BLaER1 treated with 17β-estradiol and CSF1 and Interleukin-3, amounts not matched to agents 10 nM and 100 nM (cell line): ENCODE results near the gene ZNF24.

Experiments
- H3K27ac ChIP-seq, 11 experiments: shearing (Covaris generic); formaldehyde crosslinking; 2 replicates each; pipeline ENCODE4 v1.8.1; 2022
- H3K27me3 ChIP-seq, 11 experiments: shearing (Covaris generic); formaldehyde crosslinking; 2 replicates each; pipeline ENCODE4 v1.8.1; 2022
- H3K36me3 ChIP-seq, 11 experiments: shearing (Covaris generic); formaldehyde crosslinking; 2 replicates each; pipeline ENCODE4 v1.8.1; 2022
- H3K4me1 ChIP-seq, 10 experiments: shearing (Covaris generic); formaldehyde crosslinking; 2 replicates each; pipeline ENCODE4 v1.8.1; 2022
- H3K4me2 ChIP-seq, 11 experiments: shearing (Covaris generic); formaldehyde crosslinking; 2 replicates each; pipeline ENCODE4 v1.8.1; 2022
- H3K4me3 ChIP-seq, 10 experiments: shearing (Covaris generic); formaldehyde crosslinking; 2 replicates each; pipeline ENCODE4 v1.8.1; 2022
- H3K9ac ChIP-seq, 11 experiments: shearing (Covaris generic); formaldehyde crosslinking; 2 replicates each; pipeline ENCODE4 v1.8.1; 2022
- H3K9me3 ChIP-seq, 11 experiments: shearing (Covaris generic); formaldehyde crosslinking; replicated peaks in 1 of 11; 2 replicates each; pipeline ENCODE4 v1.8.1; 2022
- H4K20me1 ChIP-seq, 11 experiments: shearing (Covaris generic); formaldehyde crosslinking; 2 replicates each; pipeline ENCODE4 v1.8.1; 2022
- Cebpa-rat ChIP-seq, 11 experiments: shearing (Covaris generic); IDR thresholded peaks; 2 replicates each; pipeline ENCODE4 v1.8.1; 2022

ZNF24 gene

GRCh38 chr18:35343936-35344735, at the start of gene ZNF24:
TSS of gene ZNF24 (minus strand) at chr18:35344420. CDS start at chr18:35340650, 3,770 bp downstream.
- Histone ChIP-seq H3K9ac (peak within 1 kb of the TSS; percentile 97 to 100 (median 99)), H3K27me3 (no peaks in the 10 kb centered on the region), H3K27ac (peak within 1 kb of the TSS; percentile 98 to 100 (median 100)), H3K36me3 (peaks cover 29 to 38% (median 36%) of the 10 kb centered on the region in 11 experiments), H3K4me1 (peaks cover 33 to 66% (median 40%) of the 10 kb centered on the region in 10 experiments), H4K20me1 (peaks cover 46 to 48% (median 47%) of the 10 kb centered on the region in 11 experiments), H3K9me3 (no peaks in the 10 kb centered on the region), H3K4me3 (peak within 1 kb of the TSS; percentile 86 to 95 (median 90)), H3K4me2 (peak within 1 kb of the TSS; percentile 86 to 95 (median 91))
- TF ChIP-seq Cebpa-rat (IDR thresholded peaks at IDR 0.05) = no peak

- no peak for TF ChIP-seq Cebpa-rat (IDR thresholded peaks at IDR 0.05)
- Histone ChIP-seq H3K27me3 (no peaks in the 10 kb centered on the region), H3K4me3 (no peak overlapping the region), H3K36me3 (no peaks in the 10 kb centered on the region), H4K20me1 (no peaks in the 10 kb centered on the region), H3K4me1 (peaks cover 0 to 5% (median 0%) of the 10 kb centered on the region in 10 experiments; a peak in 1 of 20 replicates), H3K9ac (no peak overlapping the region), H3K27ac (no peak overlapping the region), H3K9me3 (no peaks in the 10 kb centered on the region), H3K4me2 (no peak overlapping the region)
Measured at GRCh38 chr18:35393716-35394115, 49.5 kb upstream of the ZNF24 start.

GRCh38 chr18:35392375-35392774, 48.2 kb upstream of the ZNF24 start:
- Histone ChIP-seq H3K9me3 (no peaks in the 10 kb centered on the region), H3K9ac (no peak overlapping the region), H4K20me1 (no peaks in the 10 kb centered on the region), H3K4me2 (no peak overlapping the region), H3K4me3 (no peak overlapping the region), H3K27me3 (no peaks in the 10 kb centered on the region), H3K36me3 (no peaks in the 10 kb centered on the region), H3K27ac (no peak overlapping the region), H3K4me1 (peaks cover 0 to 5% (median 0%) of the 10 kb centered on the region in 10 experiments; a peak in 1 of 20 replicates)
- TF ChIP-seq Cebpa-rat (IDR thresholded peaks at IDR 0.05) = no peak

DNA sequence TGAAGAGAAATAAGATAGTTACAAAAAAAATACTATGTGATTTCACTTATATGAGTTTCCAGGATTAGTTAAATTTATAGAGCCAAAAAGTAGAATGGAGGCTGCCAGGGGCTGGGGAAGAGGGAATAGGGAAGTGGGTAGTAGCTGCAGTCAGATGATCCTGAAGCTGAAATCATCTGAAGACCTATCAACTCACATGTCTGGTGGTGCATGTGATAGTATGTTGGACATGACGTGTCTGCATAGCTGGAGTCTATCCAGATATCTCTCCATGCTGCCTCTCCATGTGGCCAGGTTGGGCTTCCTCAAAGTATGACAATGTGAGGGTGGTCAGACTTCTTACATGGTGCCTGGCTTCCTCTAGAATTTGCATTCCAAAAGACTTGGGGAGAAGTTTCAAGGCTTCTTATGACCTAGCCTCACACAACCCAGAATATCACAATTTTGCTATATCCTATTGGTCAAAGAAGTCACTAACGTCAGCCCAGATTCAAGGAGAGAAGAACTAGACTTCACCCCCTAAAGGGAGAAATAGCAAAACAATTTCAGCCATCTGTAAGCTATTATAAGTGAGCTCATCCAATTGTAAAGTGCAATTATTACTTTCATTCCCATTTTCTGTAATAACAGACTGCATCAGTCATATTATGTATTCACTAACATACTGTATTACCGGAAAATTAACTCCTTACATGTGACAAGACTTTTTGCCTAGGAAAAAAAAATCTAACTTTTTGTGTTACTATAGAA, 46.9 kb upstream of the ZNF24 start:
- Histone ChIP-seq H3K4me3 (no peak overlapping the region), H3K9ac (no peak overlapping the region), H4K20me1 (no peaks in the 10 kb centered on the region), H3K27me3 (no peaks in the 10 kb centered on the region), H3K36me3 (no peaks in the 10 kb centered on the region), H3K4me1 (peaks cover 0 to 5% (median 0%) of the 10 kb centered on the region in 10 experiments; a peak in 1 of 20 replicates), H3K27ac (no peak overlapping the region), H3K9me3 (no peaks in the 10 kb centered on the region), H3K4me2 (no peak overlapping the region; a peak in 1 of 22 replicates)
- TF ChIP-seq Cebpa-rat (IDR thresholded peaks at IDR 0.05) = no peak

- Histone ChIP-seq H3K4me3 (no peak overlapping the region), H3K36me3 (no peaks in the 10 kb centered on the region), H3K4me1 (peaks cover 0 to 5% (median 0%) of the 10 kb centered on the region in 10 experiments; a peak in 1 of 20 replicates), H3K27ac (no peak overlapping the region), H3K9ac (no peak overlapping the region), H3K9me3 (no peaks in the 10 kb centered on the region), H4K20me1 (no peaks in the 10 kb centered on the region), H3K4me2 (no peak overlapping the region; a peak in 1 of 22 replicates), H3K27me3 (no peaks in the 10 kb centered on the region)
- no peak for TF ChIP-seq Cebpa-rat (IDR thresholded peaks at IDR 0.05)
Measured at GRCh38 chr18:35389095-35389618, 44.9 kb upstream of the ZNF24 start.

GRCh38 chr18:35387152-35387571, 42.9 kb upstream of the ZNF24 start:
- H3K4me2 ChIP-seq = no peak overlapping the region
- H3K4me1 ChIP-seq = peaks cover 0 to 5% (median 0%) of the 10 kb centered on the region in 10 experiments; a peak in 1 of 20 replicates
- H3K9ac ChIP-seq = no peak overlapping the region
- H4K20me1 ChIP-seq = no peaks in the 10 kb centered on the region
- peaks cover 0 to 4% (median 0%) of the 10 kb centered on the region in 11 experiments; a peak in 4 of 22 replicates for H3K9me3 ChIP-seq
- H3K4me3 ChIP-seq = no peak overlapping the region
- no peaks in the 10 kb centered on the region for H3K27me3 ChIP-seq
- no peak for TF ChIP-seq Cebpa-rat (IDR thresholded peaks at IDR 0.05)
- H3K36me3 ChIP-seq = no peaks in the 10 kb centered on the region
- H3K27ac ChIP-seq = no peak overlapping the region

DNA sequence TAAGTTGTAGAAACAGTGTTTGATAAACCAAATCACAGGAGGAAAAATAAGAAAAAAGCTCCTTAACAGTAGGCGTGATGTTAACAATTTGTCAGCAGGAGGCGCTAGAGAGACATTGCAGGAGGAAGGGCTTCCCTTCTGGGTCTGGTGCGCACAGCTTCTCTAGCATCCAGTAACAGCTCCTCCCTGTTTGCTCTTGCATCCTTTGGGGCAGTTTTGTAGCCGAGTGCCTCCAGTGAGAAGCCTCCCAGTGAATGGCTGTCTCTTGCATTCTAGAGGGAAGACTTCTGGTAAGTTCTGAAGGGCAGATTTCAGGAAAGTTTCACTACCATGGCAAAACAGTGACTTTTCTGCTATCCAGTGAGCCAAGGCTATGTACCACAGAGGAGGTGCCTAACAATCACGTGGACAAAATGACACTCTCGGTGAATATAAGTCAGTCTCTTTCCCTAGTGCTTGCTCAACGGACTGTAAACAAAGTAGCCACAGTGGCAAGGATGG, 42.4 kb upstream of the ZNF24 start:
- Histone ChIP-seq H3K36me3 (no peaks in the 10 kb centered on the region), H3K9me3 (peaks cover 0 to 9% (median 0%) of the 10 kb centered on the region in 11 experiments; a peak in 5 of 22 replicates), H4K20me1 (no peaks in the 10 kb centered on the region), H3K4me1 (peaks cover 0 to 5% (median 0%) of the 10 kb centered on the region in 10 experiments; a peak in 1 of 20 replicates), H3K9ac (no peak overlapping the region), H3K4me2 (no peak overlapping the region), H3K27me3 (no peaks in the 10 kb centered on the region), H3K4me3 (no peak overlapping the region), H3K27ac (no peak overlapping the region)
- TF ChIP-seq Cebpa-rat (IDR thresholded peaks at IDR 0.05) = no peak

DNA sequence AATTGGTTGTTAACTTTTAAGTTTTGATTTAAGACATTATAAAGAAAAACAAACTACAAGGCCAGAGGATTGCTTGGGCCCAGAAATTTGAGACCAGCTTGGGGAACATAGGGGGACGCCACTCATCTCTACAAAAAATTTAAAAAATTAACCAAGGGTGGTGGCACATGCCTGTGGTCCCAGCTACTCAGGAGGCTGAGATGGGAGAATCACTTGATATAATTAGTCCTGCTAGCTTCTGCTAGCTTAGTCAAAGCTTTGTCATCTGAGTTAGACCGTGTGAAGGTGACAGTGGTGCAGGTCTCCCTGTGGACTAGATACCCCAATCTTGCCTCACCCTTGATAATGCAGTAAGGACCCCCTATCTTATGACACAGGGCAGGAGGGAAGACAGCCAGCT, 38.9 kb upstream of the ZNF24 start:
- Histone ChIP-seq H3K4me3 (no peak overlapping the region), H3K27me3 (no peaks in the 10 kb centered on the region), H3K4me2 (no peak overlapping the region), H3K9ac (no peak overlapping the region), H3K9me3 (peaks cover 0 to 12% (median 0%) of the 10 kb centered on the region in 11 experiments; a peak in 5 of 22 replicates), H4K20me1 (no peaks in the 10 kb centered on the region), H3K4me1 (peaks cover 0 to 5% (median 0%) of the 10 kb centered on the region in 10 experiments; a peak in 1 of 20 replicates), H3K36me3 (no peaks in the 10 kb centered on the region), H3K27ac (no peak overlapping the region)
- TF ChIP-seq Cebpa-rat (IDR thresholded peaks at IDR 0.05) = no peak

DNA sequence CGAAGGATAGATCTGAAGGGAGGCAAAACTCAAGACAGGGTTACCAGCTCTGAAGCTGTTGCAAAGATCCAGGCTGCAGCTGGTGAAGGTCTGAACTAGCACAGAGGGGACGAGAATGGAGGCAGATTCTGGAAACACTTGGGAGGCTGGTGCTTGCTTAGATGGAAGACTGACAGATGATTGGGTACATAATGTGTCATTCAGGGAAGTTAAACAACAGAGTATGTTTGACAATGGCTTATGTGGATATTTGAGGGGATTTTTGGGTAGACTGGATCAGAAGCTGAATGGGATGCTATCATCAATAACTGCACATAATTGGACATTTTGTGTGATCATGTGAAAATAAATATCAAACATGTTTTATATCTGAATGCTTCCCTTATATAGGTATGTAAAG, 35.2 kb upstream of the ZNF24 start:
- no peaks in the 10 kb centered on the region for H4K20me1 ChIP-seq
- peaks cover 0 to 14% (median 10%) of the 10 kb centered on the region in 11 experiments; a peak in 17 of 22 replicates for H3K27me3 ChIP-seq
- no peak for TF ChIP-seq Cebpa-rat (IDR thresholded peaks at IDR 0.05)

More for the DNA sequence above, 35.2 kb upstream of the ZNF24 start:
- Histone ChIP-seq H3K4me1 (peaks cover 0 to 26% (median 16%) of the 10 kb centered on the region in 10 experiments; a peak in 15 of 20 replicates), H3K4me3 (no peak overlapping the region), H3K9ac (no peak overlapping the region), H3K4me2 (no peak overlapping the region), H3K27ac (no peak overlapping the region), H3K9me3 (peaks cover 0 to 12% (median 0%) of the 10 kb centered on the region in 11 experiments; a peak in 5 of 22 replicates), H3K36me3 (no peaks in the 10 kb centered on the region)
